Fibroblast of skin of left quadriceps (primary cell): ENCODE results near the gene PI4KA.
"Not testable (repeated sequence)": the region's sequence is repeated elsewhere in the genome, so short reads cannot be mapped to it uniquely, and the experiment has no call there.

Experiments used
- DNase-seq, 2 experiments: peaks; one replicate each; pipeline ENCODE4 v3.0.0-alpha.2; 2013; ENCODE audit warnings: low read depth in 2 of 2

PI4KA gene

DNA sequence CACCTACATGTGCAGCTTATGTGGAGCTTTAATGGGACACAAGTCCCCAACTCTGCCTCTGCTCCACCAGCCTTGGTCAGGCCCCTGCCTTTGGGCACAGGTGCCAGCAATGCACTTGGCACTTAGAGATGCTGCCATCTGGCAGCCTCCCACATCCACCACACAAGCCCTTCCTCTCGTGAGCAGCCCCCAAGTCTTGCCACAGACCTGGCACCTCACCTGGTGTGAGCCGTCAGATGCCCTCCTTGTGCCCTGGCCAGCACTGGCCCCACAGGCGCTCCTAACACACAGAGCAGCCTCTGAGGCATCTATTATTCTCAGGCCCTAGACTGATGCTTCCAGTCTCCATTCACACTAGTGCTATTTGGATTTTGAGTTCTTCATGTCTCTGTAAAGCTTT, 109.2 kb downstream of the PI4KA start:
- DNase-seq = no peak

DNA sequence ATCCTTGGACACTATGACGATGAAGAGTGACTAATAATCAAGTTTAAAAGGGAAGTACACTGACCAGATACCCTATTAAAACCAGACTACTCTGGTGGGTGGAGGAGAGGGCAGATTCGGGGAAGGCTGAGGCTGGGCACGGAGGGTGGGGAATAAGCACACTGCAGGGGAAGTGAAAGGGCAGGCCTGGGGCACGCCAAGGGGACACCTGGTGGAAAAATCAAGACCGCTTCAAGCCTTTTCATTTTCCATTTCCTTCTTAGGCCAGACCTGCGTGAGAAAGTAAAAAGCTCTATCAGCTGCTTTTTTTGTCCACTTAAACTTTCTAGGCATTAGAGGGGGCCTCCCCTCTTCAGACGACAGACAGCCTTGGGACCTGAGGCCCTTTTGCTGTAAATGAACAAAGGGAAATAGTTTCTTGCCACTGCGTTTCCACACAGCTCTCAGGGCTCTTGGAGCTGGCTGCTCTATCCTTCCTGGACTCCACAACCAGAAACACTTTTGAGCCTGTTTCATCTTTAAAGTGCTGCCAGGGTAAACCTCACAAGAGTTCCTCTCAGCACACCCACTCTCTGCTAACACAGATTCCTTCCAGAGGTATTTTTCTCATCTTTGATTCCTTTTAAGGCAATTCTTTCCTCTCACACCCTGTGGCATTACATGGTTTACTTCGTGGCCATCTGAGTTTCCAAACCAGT, 109.7 kb downstream of the PI4KA start:
- no peak for DNase-seq

DNA sequence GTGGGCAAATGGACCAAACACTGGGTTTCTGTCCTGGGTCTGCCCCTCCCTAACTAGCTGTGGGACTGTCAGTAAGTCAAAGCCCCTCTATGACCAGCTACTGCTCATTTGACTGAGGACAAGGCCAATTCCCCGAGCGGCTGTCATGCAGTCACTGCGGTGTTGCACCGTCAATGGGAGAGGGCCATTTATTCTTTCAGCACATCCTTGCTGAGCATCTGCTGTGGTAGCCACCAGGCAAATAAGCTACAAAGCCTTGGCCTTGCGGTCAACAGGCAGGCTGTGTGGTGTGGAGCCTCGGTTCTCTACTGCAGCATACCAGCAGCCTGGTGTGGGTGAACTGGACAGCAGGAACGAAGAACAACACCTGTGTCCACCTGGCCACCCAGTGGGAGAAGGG, 110.5 kb downstream of the PI4KA start:
- no peak for DNase-seq

DNA sequence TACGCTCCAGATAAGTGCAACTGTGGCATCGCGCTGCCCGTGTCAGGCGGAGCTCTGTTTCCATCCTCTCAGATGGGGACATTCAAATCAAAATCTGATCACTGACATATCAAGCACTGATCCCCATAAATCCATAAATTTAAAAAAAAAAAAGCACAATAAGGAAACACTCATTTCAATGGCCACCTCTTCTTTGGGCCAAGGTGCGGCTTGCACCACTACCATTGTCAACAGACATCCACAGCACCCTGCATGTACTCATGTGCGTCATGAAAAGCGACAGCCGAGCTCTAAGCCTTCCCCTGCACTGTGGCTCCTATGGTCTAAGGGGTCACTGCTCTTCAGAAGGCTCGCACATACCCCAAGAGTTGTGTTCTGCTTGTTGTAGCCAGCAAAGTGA, 111.4 kb downstream of the PI4KA start:
- no peak for DNase-seq

DNA sequence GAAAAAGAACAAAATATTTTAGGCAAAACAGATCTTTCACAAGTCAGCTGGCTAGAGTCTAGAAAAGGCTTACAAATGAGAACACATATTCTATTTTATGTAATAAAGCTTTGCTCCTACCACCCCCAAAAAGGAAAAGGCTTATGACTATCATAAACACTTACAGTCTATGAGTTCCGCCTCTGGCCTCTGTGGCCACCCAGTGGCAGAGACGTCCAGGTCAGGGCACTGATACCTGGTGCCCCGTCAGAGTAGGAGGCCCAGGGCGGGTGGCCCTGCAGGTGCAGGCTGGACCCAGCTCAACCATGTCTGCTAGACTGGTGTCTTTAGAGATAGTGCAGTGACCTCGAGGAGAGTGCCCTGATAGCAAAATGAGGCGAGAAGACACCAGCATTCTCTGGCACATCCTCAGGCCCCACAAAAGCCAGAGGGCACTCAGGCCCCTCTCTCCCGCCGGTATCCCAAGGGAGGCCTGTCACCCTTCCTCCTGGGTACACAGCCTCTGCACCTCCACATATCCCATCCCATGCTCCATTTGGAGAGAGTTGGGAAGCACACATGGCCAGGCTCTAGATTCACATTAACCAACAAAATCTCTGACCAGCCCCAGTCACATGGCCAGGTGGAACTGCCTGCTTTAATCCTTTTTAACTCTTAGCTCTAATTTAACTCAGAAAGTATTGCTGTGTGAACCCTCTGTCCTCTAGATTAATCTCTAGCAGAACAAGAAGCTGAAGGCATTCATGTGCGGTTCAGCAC, 112.0 kb downstream of the PI4KA start:
- no peak for DNase-seq

DNA sequence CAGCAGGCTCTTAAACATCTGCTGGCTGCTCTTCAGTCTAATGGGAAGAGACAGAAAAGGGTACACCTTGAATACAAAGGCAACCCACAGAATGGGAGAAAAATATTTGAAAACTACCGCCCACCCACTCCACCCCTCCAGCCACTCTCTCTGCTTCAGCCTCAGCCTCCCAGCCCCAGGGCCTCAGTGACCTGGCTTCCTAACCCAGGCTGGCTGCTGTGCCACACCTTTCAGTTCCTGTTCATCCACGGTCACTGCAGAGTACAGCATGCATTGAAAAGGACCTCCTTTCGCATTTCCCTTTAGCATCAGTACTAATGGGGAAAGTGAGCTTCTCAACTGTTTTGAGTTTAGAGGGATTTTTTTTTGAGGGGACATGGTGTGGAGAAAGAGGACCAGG, 113.5 kb downstream of the PI4KA start:
- DNase-seq = no peak

DNA sequence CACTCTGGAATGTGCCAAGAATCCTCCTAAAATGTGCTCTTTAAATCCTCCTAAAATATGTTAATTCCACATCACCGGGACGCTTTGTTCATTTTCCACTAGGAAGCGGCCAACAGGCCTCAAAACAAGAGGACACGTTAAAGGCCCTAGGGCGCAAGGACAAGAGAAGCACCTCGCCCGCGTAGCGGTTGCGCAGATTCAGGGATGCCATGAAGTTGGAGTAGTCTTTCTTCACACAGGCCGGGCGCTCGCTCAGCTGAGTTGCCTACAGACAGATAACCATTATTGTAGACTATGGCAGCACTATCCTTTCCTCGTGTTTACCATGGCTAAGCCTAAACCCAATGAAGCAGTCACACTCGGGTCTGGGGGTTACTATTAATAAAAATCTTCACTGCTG, 114.2 kb downstream of the PI4KA start:
- DNase-seq = no peak

DNA sequence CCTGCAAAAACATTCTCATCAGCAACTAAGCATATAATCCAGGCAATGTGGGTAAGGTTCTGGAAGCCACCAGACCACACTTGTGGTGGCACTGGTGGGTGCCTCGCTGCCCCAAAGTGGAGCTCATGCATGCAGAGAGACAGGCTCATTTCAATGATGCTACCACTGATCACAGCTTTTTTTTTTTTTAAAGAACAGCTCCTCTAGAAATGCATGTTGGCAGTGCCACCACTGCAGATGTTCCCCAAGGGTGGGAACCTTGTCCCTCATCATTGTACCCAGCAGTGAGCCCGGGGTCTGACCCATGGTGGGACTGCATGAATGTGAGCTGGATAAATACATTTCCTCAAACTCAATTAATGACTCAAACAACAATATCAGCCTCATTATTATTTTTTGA, 115.8 kb downstream of the PI4KA start:
- no peak for DNase-seq

DNA sequence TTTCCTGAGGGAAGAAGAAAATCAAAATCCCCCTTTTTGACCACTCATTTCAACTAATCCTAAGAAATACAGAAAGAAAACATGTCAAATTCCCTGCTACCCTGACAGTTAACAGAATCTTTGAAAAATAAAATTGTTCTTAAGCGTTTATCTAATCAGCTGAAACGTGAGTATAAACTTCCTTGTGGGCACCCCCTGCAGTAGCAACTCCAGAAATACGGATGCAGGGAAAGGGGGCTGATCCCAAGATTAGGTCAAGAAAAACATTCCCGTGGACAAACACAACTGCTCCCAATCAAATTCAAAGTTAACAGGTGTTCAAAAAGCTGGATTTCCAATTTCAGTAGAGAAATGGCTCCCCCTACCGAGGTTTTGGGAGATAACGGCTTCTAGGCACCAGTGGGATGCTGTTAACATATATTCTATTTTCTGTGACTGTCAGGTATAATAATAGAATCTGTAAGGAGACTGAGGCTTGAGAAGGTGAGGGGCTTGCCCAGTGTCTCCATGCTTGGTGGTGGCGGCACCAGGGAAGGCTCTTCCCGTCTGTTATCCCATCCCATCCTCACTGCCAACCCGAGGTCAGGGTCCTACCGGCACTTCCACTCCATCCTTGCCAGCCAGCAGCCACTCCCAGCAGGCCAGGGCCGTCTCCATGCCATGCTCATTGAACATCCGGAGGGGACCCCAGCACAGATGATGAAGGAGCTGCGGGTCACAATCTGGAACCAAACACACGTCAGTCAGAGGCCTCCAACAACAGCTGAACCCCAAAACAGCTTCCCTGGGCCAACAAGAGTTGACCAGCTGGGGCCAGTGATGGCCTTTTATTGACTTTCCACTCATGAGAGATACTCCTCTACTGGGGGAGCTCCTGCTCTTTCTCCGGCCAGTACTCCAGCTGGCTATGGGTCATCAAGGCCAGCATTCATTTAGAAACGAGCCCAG, 116.7 kb downstream of the PI4KA start:
- DNase-seq = peak in 1 of 2 experiments; percentile 5

DNA sequence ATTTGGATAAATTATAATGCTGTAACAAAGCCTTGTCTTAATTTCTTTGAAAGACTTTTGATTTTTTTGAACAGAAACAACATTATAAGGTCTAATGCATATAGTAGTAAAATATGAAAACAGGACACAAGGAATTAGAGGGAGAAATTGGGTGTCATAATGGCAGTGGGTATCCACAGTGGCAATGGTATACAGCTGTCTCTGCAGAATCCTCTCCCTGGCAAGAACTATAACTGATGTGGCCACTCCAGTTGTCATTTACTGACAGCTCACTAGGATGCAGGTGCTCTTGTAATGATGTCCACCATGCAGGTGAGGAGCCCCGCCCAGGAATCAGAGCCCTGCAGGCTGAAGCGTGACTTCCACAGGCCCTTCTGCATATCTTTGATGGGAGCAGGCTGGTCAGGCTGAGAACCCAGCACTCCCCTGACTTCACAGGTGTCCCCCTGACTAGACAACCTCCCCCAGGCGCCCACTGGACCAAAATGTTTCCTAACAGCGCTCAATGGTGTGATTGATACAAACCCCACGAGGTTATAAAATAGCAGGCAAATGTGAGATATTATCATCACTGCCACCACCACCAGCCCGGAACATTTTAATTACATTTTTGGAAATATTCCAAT, 117.5 kb downstream of the PI4KA start:
- no peak for DNase-seq

DNA sequence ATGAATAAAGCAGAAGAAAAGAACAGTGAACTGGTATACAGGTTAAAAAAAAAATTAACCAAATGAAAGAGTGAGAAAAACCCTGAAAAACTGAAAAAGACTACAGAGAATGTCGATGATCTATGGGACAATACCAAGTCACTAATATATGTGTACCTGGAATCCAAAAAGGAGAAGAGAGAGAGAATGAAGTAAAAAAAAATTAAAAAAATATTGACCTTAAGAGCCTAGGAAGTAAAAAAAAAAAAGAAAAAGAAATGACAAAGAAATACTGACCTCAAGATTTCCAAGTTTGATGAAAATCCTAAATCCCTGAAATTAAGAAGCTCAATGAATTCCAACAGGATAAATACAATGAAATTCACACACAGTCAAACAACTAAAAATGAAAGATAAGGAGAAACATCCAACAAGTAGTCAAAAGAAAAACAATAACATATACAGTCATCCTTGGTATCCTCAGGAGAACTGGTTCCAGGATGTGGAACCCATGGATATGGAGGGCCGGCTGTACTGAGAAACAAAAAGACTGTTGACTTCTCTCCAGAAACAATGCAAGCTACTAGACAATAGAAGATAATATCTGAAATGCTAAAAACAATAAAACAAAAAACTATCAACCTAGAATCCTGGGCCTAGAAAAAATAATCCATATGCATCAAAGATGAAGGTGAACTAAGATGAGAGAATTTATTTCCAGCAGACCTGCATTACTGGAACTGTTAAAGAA, 118.2 kb downstream of the PI4KA start:
- no peak for DNase-seq

DNA sequence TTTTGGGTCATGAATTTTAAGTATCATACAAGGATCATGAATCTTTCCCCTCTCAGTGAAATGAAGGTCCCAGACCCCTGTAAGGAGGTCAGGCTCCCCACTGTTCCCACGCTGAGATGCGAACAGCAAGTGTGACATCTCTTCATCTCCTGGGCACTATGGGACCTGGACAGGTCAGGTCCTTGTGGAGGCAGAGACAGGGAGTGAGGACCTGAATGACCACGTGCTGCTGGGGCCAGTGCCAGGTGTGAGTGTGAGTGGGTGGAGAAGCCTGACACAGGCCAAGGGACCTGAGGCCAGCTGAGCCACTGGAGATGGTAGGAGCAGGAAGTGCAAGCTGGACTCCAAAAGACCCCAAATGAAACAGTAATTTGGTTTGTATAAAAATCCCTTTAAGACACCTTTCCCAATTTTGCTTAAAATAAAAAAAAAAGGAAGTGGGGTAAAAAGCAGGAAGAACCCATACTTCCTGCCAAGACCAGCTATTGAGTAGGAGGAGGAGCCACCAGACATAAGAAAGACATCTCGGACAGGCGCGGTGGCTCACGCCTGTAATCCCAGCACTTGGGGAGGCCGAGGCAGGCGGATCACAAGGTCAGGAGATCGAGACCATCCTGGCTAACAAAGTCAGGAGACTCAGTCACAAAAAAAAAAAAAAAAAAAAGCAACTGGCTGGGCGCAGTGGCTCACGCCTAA, 120.1 kb downstream of the PI4KA start:
- no peak for DNase-seq

DNA sequence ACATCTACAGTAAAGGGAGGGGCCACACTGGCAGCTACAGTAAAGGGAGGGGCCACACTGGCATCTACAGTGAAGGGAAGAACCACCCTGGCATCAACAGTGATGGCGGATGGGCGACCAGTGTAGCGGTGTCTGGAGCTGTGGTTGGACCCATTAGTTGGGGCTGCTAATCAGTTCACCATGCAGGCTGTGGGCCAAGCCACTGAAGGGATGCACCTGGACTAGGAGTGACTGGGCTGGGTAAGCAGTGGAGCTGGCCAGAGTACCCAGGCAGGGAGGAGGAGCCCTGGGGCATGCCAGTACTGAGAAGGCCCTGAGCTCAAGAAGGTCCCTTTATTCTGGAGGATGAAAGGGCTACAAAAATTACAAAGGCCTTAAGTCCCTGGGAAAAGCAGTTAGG, 121.7 kb downstream of the PI4KA start:
- not testable (repeated sequence) for DNase-seq

DNA sequence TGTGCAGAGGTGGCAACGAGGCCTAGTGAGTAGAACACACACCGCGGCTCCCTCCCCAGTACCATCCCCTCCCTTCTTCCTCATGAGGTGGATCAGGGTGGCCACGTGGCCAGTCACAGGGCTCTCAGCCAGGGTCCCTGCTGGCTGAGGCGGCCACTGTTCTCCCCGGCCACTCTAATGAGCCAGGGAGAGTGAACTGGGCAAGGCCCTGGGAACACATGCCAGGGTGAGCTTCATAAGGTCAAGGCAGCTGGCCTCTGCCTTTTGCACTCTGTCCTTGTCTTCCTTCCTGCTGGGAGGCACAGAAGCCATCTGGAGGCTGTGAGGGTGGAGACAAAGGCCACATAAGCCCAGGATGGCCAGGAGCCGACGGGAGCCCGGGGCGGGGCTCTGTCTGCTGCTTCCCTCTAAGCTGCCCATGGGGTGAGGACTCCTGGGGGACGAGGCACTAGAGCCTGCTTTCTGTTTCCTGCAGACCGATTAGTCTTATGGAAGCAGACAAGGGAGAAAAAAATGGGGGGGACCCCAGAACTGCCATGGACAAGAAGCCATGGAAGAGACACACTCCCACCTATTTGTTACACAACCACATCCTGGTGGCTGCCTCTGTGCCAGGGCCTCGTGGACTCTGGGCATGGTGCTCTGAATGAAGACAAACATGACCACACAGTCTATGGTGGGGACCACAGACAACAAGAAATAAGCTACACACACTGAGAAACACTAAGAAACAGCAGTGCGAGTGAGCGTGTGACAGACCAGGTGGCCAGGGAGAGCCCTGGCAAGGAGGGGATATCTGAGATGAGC, 123.1 kb downstream of the PI4KA start:
- not testable (repeated sequence) for DNase-seq

DNA sequence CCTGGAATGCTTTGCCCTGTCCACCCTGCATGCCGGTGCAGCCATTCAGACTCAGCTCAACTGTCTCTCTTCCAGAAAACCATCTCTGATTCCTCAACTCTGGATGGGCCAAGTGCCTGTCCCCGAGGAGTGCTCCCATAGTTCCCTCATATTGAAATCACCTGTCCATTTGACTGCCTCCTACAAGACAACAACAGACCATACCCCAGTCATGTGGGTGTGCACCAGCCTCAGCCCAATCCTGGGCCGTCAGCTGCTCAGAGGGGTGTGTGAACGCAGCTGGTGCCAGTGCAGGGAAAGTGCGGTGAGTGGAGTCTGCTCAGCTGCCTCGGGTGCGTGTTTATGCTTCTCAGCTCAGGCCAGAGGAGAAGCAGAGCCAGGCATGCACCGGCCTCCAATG, 126.2 kb downstream of the PI4KA start:
- not testable (repeated sequence) for DNase-seq

DNA sequence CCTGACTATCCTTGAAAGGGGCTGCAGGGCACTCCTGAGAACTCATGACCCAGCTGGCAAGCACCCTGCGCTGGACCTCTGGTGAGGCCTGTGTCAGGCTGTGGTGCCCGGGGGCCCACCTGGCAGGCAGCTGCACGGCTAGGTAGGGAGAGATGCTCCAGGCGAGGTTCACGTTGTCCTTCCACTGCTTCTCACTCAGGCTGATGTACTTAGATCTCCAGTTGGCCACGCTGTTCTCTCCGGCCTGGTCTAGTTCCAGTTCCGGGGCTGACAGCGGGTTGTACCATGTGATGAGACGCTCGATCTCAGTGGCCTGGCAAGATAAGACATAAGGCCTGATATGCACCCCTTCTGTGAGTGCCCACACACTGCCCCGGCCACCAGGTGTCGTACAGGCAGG, 129.4 kb downstream of the PI4KA start:
- no peak for DNase-seq

DNA sequence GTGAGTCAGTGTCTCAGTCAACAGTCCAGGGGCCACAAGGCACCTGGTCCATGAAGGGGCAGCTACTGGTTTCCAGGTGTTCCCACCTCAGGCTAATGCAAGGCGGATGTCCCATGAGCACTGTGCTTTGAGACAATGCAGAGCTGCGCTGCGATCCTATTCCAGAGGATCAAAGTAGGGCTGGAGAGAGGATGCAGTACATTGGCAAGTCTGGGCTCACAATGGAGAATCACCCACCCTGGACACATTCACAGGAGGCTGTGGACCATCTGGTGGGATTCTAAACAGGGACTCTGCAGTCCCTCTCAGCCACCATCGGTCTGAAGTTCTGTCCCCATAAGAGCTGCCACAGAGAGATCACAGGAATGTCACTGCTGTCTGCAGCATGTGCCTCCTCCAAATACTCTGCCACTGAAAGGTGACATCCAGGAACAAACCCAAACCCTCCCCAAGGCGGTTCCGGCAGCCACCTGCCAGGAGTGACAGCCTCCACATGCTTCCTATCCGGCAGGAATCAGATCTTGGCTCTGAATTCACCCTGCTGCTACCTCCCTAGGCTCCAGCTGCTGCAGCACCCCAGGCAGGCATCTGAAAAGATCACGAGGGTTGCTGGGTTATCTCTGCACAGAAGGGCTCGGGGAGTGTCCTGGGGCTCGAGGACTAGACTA, 130.0 kb downstream of the PI4KA start:
- no peak for DNase-seq

DNA sequence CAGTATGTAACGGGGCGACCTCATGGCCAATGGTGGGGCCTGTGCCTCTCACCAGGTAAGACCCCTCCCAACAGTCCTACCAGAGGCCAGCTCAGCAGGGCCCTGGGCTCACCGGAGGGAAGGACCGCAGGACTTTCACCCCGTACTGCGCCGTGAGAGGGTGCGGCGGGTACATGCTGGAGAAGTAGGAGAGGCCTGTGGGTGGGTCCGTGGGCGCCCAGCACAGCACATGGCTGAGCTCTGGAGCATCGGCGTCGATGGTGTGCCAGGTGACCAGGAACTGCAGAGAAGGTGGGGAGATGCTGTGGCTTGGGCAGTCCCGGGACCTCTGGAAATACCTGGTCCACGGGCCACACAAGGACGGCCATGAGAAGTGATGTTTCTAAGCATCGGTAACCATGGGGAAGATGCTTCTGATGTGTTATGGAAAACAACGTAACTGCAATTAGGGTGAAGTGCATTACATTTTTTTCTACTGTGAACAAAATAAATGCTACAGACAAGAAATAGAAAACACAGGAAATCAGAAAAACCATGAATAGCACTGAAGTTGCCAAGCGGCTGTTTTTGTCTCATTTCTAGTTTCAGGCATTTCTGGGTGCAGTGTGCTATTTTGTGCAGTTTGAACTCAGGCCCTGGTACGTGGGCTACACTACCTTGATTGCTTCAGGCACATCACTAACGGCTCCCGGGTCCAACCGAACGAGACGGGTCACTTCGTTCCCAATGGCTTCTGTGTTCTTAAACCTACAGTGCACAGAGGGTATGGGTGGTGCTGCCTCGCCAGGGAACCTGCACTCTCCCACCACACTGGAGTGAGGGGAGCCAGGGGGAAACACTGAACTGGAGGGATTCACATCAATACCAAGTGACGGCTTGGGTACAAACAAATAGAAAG, 131.2 kb downstream of the PI4KA start:
- no peak for DNase-seq
